Astrocyte of the spinal cord (primary cell): ENCODE measurements around the gene CHPF2.

ENCODE experiments used
- DNase-seq: peaks from one replicate; pipeline ENCODE4 v3.0.0; 2011; ENCODE audit warnings: low read depth, low spot score
- H3K4me3 ChIP-seq: 2 replicates; pipeline ENCODE4 v1.5.1; 2011; ENCODE audit warnings: low read depth, mild to moderate bottlenecking, low read length, moderate library complexity
- CTCF ChIP-seq: IDR thresholded peaks from 2 replicates; pipeline ENCODE4 v1.5.1; 2012; ENCODE audit warnings: low read depth, mild to moderate bottlenecking, low read length, inconsistent platforms
- in situ Hi-C: cut with HindIII; loops from 2 replicates; pipeline ENCODE4 v1.10.0; 2017; ENCODE audit warnings: low sequenced_read_pairs

The CHPF2 gene

GRCh38 chr7:151205730-151206129 lies 26.6 kb upstream of the CHPF2 start:
- no peak overlapping the region for H3K4me3 ChIP-seq
- DNase-seq: no peak
- no peak for TF ChIP-seq CTCF
- in situ Hi-C loops: no loop called here

- TF ChIP-seq CTCF: no peak
- DNase-seq: no peak
- H3K4me3 ChIP-seq: no peak overlapping the region
- in situ Hi-C loops: no loop called here
Observed at GRCh38 chr7:151206914-151207313, 25.4 kb upstream of the CHPF2 start.

GRCh38 chr7:151207315-151207714 lies 25.0 kb upstream of the CHPF2 start:
- no peak for TF ChIP-seq CTCF
- in situ Hi-C loops: no loop called here
- no peak for DNase-seq
- H3K4me3 ChIP-seq: no peak overlapping the region

- DNase-seq: no peak
- no peak overlapping the region for H3K4me3 ChIP-seq
- TF ChIP-seq CTCF: no peak
- in situ Hi-C loops: no loop called here
Observed at GRCh38 chr7:151207804-151208203, 24.5 kb upstream of the CHPF2 start.

- no peak for DNase-seq
- TF ChIP-seq CTCF: no peak
- in situ Hi-C loops: no loop called here
- H3K4me3 ChIP-seq: no peak overlapping the region
Observed at GRCh38 chr7:151208253-151208862, 23.9 kb upstream of the CHPF2 start.

- DNase-seq: no peak
- no peak overlapping the region for H3K4me3 ChIP-seq
- in situ Hi-C loops: no loop called here
- TF ChIP-seq CTCF: no peak
Observed at GRCh38 chr7:151209588-151209987, 22.7 kb upstream of the CHPF2 start.
